ELR (cell line): ENCODE results near the gene HECW1.

Experiments used
- DNase-seq: peaks from one replicate; pipeline ENCODE4 v3.0.0-alpha.2; 2015; ENCODE audit warnings: low read depth

HECW1 gene

GRCh38 chr7:43112941-43113621, 634 bp downstream of the HECW1 start:
- peak; percentile 17 for DNase-seq

- no peak for DNase-seq
Measured at GRCh38 chr7:43113622-43114457, 1.4 kb downstream of the HECW1 start.

GRCh38 chr7:43114458-43114780, 2.0 kb downstream of the HECW1 start:
- DNase-seq = no peak

GRCh38 chr7:43116451-43116850, 4.0 kb downstream of the HECW1 start:
- no peak for DNase-seq

GRCh38 chr7:43117095-43117494, 4.6 kb downstream of the HECW1 start:
- DNase-seq = no peak

GRCh38 chr7:43117861-43118260, 5.4 kb downstream of the HECW1 start:
- no peak for DNase-seq

- no peak for DNase-seq
Measured at GRCh38 chr7:43118313-43118712, 5.9 kb downstream of the HECW1 start.

GRCh38 chr7:43119371-43120075, 7.1 kb downstream of the HECW1 start:
- peak; percentile 52 for DNase-seq

GRCh38 chr7:43121973-43122372, 9.5 kb downstream of the HECW1 start:
- no peak for DNase-seq

- DNase-seq = no peak
Measured at GRCh38 chr7:43123457-43123856, 11.0 kb downstream of the HECW1 start.

- DNase-seq = no peak
Measured at GRCh38 chr7:43124388-43124787, 11.9 kb downstream of the HECW1 start.

GRCh38 chr7:43130347-43130746, 17.9 kb downstream of the HECW1 start:
- DNase-seq = no peak

- no peak for DNase-seq
Measured at GRCh38 chr7:43135129-43135528, 22.7 kb downstream of the HECW1 start.

- DNase-seq = no peak
Measured at GRCh38 chr7:43136064-43136463, 23.6 kb downstream of the HECW1 start.

- peak; percentile 7 for DNase-seq
Measured at GRCh38 chr7:43137121-43137744, 24.8 kb downstream of the HECW1 start.

GRCh38 chr7:43137811-43138210, 25.4 kb downstream of the HECW1 start:
- DNase-seq = no peak

- DNase-seq = no peak
Measured at GRCh38 chr7:43138710-43139109, 26.3 kb downstream of the HECW1 start.

GRCh38 chr7:43139137-43139536, 26.7 kb downstream of the HECW1 start:
- no peak for DNase-seq

- DNase-seq = no peak
Measured at GRCh38 chr7:43140186-43140585, 27.7 kb downstream of the HECW1 start.

- no peak for DNase-seq
Measured at GRCh38 chr7:43141091-43141490, 28.6 kb downstream of the HECW1 start.

- DNase-seq = no peak
Measured at GRCh38 chr7:43142703-43143102, 30.3 kb downstream of the HECW1 start.

GRCh38 chr7:43143918-43144589, 31.6 kb downstream of the HECW1 start:
- DNase-seq = no peak
